Panc1 (cell line): Measurements from ENCODE around the gene IFNAR1. TPM values are rescaled to one million over a fixed set of nuclear protein-coding genes. Genes with fewer than 3 reads are reported as not detected.

Source experiments
- ATAC-seq: fragments of 200-7000 bp; cut with Tn5 transposase; 2 replicates; pipeline ENCODE4 v1.9.1; 2020; ENCODE audit warnings: mild to moderate bottlenecking, moderate library complexity
- Bru-seq: library from RNA; stranded (reverse); fragments of 400-500 nt; gene quantifications from one replicate; lab custom pipeline; 2021; lab: Mats Ljungman, UMichigan
- BruChase-seq, 2 experiments: library from RNA; stranded (reverse); fragments of 400-500 nt; gene quantifications; one replicate each; lab custom pipeline; 2021; lab: Mats Ljungman, UMichigan
- BruUV-seq: library from RNA; stranded (reverse); fragments of 400-500 nt; replicated peaks from 2 replicates; lab custom pipeline; 2021; lab: Mats Ljungman, UMichigan
- CTCF ChIA-PET: fragments of 300-600 bp; sonication (Branson Sonifier 250); formaldehyde crosslinking; loops from one replicate; lab custom pipeline; 2022; ENCODE audit warnings: antibody characterized with exemption; lab: Charles Lee
- POLR2A ChIA-PET: fragments of 300-600 bp; sonication (Branson Sonifier 250); formaldehyde crosslinking; loops from one replicate; lab custom pipeline; 2022; ENCODE audit warnings: antibody characterized with exemption; lab: Charles Lee
- DNase-seq: peaks from one replicate; pipeline ENCODE4 v3.0.0-alpha.2; 2010; ENCODE audit warnings: low read depth, low spot score
- H3K27ac ChIP-seq: 2 replicates; pipeline ENCODE4 v1.5.1; 2011; ENCODE audit warnings: mild to moderate bottlenecking, low read length, inconsistent platforms
- H3K27me3 ChIP-seq: fragments of 200-500 bp; sonication (Bioruptor generic); 2 replicates; pipeline ENCODE4 v1.6.0; 2014; ENCODE audit warnings: low read length, inconsistent platforms; ENCODE audit not compliant: control insufficient read depth, insufficient read depth
- H3K36me3 ChIP-seq: fragments of 200-500 bp; sonication (Bioruptor generic); 2 replicates; pipeline ENCODE4 v1.5.1; 2014; ENCODE audit warnings: inconsistent platforms, mild to moderate bottlenecking, low read length, moderate library complexity; ENCODE audit not compliant: control insufficient read depth, insufficient read depth
- H3K4me1 ChIP-seq: 2 replicates; pipeline ENCODE4 v1.5.1; 2011; ENCODE audit warnings: inconsistent platforms, mild to moderate bottlenecking, low read length, moderate library complexity; ENCODE audit not compliant: control insufficient read depth, insufficient read depth
- H3K4me3 ChIP-seq, 2 experiments: 2 replicates each; pipeline ENCODE4 v1.5.1; 2011 to 2012; ENCODE audit warnings: low read depth in 2 of 2, low read length in 2 of 2, mild to moderate bottlenecking in 2 of 2, inconsistent platforms in 1 of 2, moderate library complexity in 1 of 2
- H3K9me3 ChIP-seq: fragments of 200-500 bp; sonication (Bioruptor generic); 2 replicates; pipeline ENCODE4 v1.5.1; 2014; ENCODE audit warnings: low read depth, mild to moderate bottlenecking, inconsistent platforms, low read length, moderate library complexity; ENCODE audit not compliant: control insufficient read depth, insufficient read depth
- CTCF ChIP-seq: fragments of 450-650 bp; IDR thresholded peaks from 2 replicates; pipeline ENCODE4 v1.5.1; 2017; ENCODE audit warnings: mild to moderate bottlenecking
- POLR2AphosphoS5 ChIP-seq: IDR thresholded peaks from 2 replicates; pipeline ENCODE4 v1.6.1; 2012; ENCODE audit warnings: mild to moderate bottlenecking, low read depth, low read length, moderate library complexity
- REST ChIP-seq, 2 experiments: IDR thresholded peaks; 2 replicates each; pipeline ENCODE4 v1.6.1; 2011 to 2012; ENCODE audit warnings: low read depth in 2 of 2, control low read depth in 1 of 2, low read length in 1 of 2, mild to moderate bottlenecking in 1 of 2, moderate library complexity in 1 of 2; ENCODE audit not compliant: insufficient read depth in 1 of 2
- SIN3A ChIP-seq: IDR thresholded peaks from 2 replicates; pipeline ENCODE4 v1.6.1; 2012; ENCODE audit warnings: low read depth, mild to moderate bottlenecking, low read length, moderate library complexity, borderline replicate concordance; ENCODE audit not compliant: insufficient read depth
- TCF7L2 ChIP-seq: IDR thresholded peaks from 2 replicates; pipeline ENCODE4 v1.6.1; 2011; ENCODE audit warnings: mild to moderate bottlenecking, low read depth, low read length, inconsistent platforms
- in situ Hi-C: cut with HindIII; loops from 2 replicates; pipeline ENCODE4 v1.10.0; 2016; ENCODE audit warnings: low sequenced_read_pairs, low pct_unique_long_range_greater_than_20kb
- intact Hi-C: fragments of 100-400 bp; cut with micrococcal nuclease; formaldehyde crosslinking; loops from one replicate; pipeline ENCODE4 v1.10.0; 2022; ENCODE audit not compliant: unreplicated experiment
- long read RNA-seq: library from polyadenylated mRNA; unstranded; transcript quantifications from one replicate; pipeline ENCODE4 v2.0.0, GENCODE V29; 2021; ENCODE audit not compliant: unreplicated experiment
- polyA plus RNA-seq: library from polyadenylated mRNA; unstranded; fragments of >200 nt; gene quantifications from one replicate; pipeline ENCODE4 v1.2.1, GENCODE V29; 2012; ENCODE audit warnings: missing spikeins; ENCODE audit not compliant: insufficient read length
- total RNA-seq: library from RNA; stranded (reverse); gene quantifications from one replicate; pipeline ENCODE4 v1.2.1, GENCODE V29; 2021; ENCODE audit not compliant: unreplicated experiment

Gene IFNAR1
- total RNA-seq: 23.8 TPM
- polyA plus RNA-seq: 26.6 TPM
- percentile 68 among the genes with signal in this experiment for Bru-seq, nascent RNA
- BruChase-seq, experiment 1, labeled RNA remaining after a 2-hour chase: percentile 72 among the genes with signal in this experiment
- percentile 86 among the genes with signal in this experiment for BruChase-seq, experiment 2, labeled RNA remaining after a 6-hour chase
- long read RNA-seq, full-length matches to known transcripts: 55 of 72 reads
- long read RNA-seq, partial matches to known transcripts: 6 of 72 reads
- long read RNA-seq, other reads (novel, unspliced or antisense): 11 of 72 reads

- Histone ChIP-seq H3K27ac (peak within 1 kb of the TSS; percentile 86), H3K27me3 (no peaks in the 10 kb centered on the region), H3K4me3 (peak within 1 kb of the TSS; percentile 88 to 92), H3K36me3 (peaks cover 2% of the 10 kb centered on the region; the same call in 1 of the 2 replicates), H3K9me3 (no peaks in the 10 kb centered on the region), H3K4me1 (peaks cover 8% of the 10 kb centered on the region; the same call in 1 of the 2 replicates)
- ChIA-PET POLR2A (interaction anchor here (0.6 to 1.0 kb wide), 2 partner anchors 25 to 28 kb away, joined by 5 to 7 read pairs; no protein-coding TSS in a partner anchor), CTCF (interaction anchor here (0.6 to 1.1 kb wide), 4 partner anchors 25 to 1043 kb away, joined by 3 to 4 read pairs (median 4); no protein-coding TSS in a partner anchor)
- in situ Hi-C loops: no loop called here
- peak; percentile 96 for ATAC-seq
- no peak for TF ChIP-seq REST (IDR thresholded peaks at IDR 0.05; ENCODE audit: insufficient read depth in 1 of 2, low read depth in 2 of 2, low read length in 1 of 2)
- no peak for TF ChIP-seq SIN3A
- peak; percentile 73; the same call in 1 of the 2 replicates for TF ChIP-seq POLR2AphosphoS5
- TF ChIP-seq CTCF: no peak
- TF ChIP-seq TCF7L2: 0 out of 2 replicates have a peak, but pooled peaks have one; percentile 41
- BruUV-seq: no TSS peak
- intact Hi-C loops: no loop called here
- DNase-seq: peak; percentile 73
These were observed at the start of gene IFNAR1 for GRCh38 chr21:33324291-33325221. Gene IFNAR1 (plus strand): TSS chr21:33324970. CDS start chr21:33325056, 86 bp downstream.

- DNase-seq (no peak), ATAC-seq (no peak)
- H3K36me3 ChIP-seq: no peaks in the 10 kb centered on the region; the same call in 1 of the 2 replicates
- H3K9me3 ChIP-seq: peaks cover 6% of the 10 kb centered on the region; the same call in 1 of the 2 replicates
- in situ Hi-C loops (no loop called here), intact Hi-C loops (no loop called here)
- TF ChIP-seq SIN3A: no peak
- TF ChIP-seq TCF7L2: no peak
- no peak for TF ChIP-seq CTCF
- TF ChIP-seq POLR2AphosphoS5: no peak
- TF ChIP-seq REST (IDR thresholded peaks at IDR 0.05; ENCODE audit: insufficient read depth in 1 of 2, low read depth in 2 of 2, low read length in 1 of 2): no peak
- H3K27ac ChIP-seq: no peak overlapping the region
- ChIA-PET CTCF (no interaction called here), POLR2A (interaction anchor here (0.6 kb wide), 1 partner anchor 559 kb away, joined by 6 read pairs; no protein-coding TSS in a partner anchor)
- no peak overlapping the region for H3K4me3 ChIP-seq
- H3K27me3 ChIP-seq: no peaks in the 10 kb centered on the region
- BruUV-seq: no TSS peak
- H3K4me1 ChIP-seq: no peaks in the 10 kb centered on the region
These were observed 46.0 kb upstream of the IFNAR1 start for GRCh38 chr21:33278721-33279120.
